ENCODE results near the gene OPRD1.

DNA sequence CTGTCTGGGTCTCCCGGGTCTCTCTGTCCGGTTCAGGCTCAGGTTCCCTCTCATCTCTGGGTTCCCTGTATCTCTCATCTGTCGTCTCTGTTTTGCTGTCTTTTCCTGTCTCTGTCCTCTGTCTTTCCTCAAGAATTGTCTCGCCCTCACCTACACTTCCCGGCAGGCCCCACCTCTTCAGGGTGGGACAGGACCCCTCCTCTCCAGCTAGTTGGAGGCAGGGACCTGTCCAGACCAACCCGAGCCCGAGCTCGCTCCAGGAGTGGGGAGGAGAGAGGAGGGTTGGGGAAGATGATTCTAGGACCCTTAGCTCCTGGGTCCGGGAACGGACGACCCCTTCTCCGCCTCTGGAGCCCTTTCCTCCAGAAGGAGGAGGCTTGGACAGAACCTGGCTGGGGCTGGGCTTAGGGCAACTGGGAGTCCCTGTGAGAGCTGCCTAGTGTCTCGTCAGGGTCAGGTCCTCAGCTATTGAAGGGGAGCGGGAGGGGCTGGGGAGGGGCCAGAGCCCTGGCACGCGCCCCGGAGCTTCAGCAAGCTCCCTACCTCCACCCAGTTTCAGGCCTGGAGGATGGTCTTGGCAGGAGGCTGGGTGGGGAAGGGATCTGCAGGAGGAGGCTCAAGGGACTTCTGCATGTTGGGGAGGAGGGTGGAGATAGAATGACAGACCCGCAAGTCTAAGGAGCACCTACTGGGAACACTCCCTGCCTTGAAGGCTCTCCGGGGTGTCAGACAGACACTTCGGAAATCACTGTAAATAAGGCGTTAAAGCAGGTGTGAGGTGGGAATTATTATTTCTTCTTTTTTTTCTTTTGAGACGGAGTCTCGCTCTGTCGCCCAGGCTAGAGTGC, 76.1 kb downstream of the OPRD1 start:
- no peak for TF ChIP-seq POLR2A (IDR thresholded peaks at IDR 0.05; ENCODE audit: low read depth, low read length)
- TF ChIP-seq, protein P1, sequence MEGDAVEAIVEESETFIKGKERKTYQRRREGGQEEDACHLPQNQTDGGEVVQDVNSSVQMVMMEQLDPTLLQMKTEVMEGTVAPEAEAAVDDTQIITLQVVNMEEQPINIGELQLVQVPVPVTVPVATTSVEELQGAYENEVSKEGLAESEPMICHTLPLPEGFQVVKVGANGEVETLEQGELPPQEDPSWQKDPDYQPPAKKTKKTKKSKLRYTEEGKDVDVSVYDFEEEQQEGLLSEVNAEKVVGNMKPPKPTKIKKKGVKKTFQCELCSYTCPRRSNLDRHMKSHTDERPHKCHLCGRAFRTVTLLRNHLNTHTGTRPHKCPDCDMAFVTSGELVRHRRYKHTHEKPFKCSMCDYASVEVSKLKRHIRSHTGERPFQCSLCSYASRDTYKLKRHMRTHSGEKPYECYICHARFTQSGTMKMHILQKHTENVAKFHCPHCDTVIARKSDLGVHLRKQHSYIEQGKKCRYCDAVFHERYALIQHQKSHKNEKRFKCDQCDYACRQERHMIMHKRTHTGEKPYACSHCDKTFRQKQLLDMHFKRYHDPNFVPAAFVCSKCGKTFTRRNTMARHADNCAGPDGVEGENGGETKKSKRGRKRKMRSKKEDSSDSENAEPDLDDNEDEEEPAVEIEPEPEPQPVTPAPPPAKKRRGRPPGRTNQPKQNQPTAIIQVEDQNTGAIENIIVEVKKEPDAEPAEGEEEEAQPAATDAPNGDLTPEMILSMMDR (conservative IDR thresholded peaks at IDR 0.05; ENCODE audit: low read depth, low read length), result no peak
- no peak for TF ChIP-seq RAD21 (IDR thresholded peaks at IDR 0.05; ENCODE audit: low read length)
- TF ChIP-seq CEBPB (IDR thresholded peaks at IDR 0.05; ENCODE audit: low read depth, low read length), result no peak
- no peak for TF ChIP-seq BHLHE40 (IDR thresholded peaks at IDR 0.05; ENCODE audit: low read depth, low read length)
- no peak for TF ChIP-seq RFX5 (IDR thresholded peaks at IDR 0.05; ENCODE audit: low read depth, low read length)
